ENCODE data around the gene COX4I1.

Gene COX4I1

GRCh38 chr16:85840801-85841200 lies 41.3 kb downstream of the COX4I1 start:
- DNase-seq (ENCODE audit: low read depth), result no peak

GRCh38 chr16:85842435-85842834 lies 42.9 kb downstream of the COX4I1 start:
- DNase-seq (ENCODE audit: low read depth), result no peak

GRCh38 chr16:85842848-85843247 lies 43.4 kb downstream of the COX4I1 start:
- DNase-seq (ENCODE audit: low read depth), result no peak

GRCh38 chr16:85843471-85844168 lies 44.1 kb downstream of the COX4I1 start:
- no peak for DNase-seq (ENCODE audit: low read depth)

DNA sequence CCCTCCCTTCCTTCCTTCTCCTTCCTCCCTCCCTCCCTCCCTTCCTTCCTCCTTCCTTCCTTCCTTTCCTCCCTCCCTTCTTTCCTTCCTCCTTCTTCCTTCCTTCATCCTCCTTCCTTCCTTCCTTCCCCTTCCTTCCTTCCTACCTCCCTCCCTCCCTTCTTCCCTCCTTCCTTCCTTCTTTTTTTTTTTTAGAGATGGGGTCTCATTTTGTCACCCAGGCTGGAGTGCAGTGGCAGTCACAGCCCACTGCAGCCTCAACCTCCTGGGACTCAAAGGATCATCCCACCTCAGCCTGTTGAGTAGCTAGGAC lies 44.6 kb downstream of the COX4I1 start:
- DNase-seq (ENCODE audit: low read depth), result no peak

- no peak for DNase-seq (ENCODE audit: low read depth)
Observed at GRCh38 chr16:85844786-85845185, 45.3 kb downstream of the COX4I1 start.

DNA sequence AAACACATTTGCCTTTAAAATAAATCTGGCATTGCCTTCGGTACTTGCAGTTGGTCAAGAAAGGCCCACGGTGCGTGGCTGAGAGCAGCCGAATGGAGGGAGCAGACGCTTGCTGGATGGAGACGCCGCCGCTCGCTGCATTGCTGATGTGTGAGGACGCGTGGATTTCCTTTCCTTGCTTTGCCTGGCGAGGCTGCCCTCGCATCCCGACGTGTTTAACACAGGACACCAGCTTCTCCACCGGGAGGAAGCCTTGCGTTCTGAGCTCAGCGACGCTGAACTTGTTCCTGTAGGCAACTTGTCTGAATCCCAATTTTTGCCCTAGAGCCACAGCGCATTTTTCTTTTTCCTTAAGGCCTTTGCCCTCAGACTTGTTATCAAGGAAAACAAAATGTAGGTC lies 45.8 kb downstream of the COX4I1 start:
- DNase-seq (ENCODE audit: low read depth), result no peak

DNA sequence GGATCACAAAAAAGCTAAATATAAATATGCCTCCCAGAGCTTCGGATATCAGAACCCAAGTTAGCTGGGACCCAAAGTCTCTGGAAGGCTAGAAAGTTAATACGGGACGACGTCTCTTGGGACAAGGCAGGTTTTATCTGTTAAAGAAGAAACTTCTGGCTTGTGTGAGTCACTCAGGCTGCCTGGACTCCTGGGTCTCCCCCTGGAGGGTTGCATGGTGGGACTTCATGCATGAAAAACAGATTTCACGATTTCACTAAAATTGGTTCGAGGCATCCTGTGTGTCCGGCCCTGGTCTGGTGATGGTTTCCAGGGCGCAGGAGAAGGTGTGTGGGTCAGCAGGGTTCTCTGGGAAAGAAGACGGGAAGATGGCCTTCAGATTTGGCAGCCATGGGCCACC lies 47.0 kb downstream of the COX4I1 start:
- DNase-seq (ENCODE audit: low read depth), result no peak

DNA sequence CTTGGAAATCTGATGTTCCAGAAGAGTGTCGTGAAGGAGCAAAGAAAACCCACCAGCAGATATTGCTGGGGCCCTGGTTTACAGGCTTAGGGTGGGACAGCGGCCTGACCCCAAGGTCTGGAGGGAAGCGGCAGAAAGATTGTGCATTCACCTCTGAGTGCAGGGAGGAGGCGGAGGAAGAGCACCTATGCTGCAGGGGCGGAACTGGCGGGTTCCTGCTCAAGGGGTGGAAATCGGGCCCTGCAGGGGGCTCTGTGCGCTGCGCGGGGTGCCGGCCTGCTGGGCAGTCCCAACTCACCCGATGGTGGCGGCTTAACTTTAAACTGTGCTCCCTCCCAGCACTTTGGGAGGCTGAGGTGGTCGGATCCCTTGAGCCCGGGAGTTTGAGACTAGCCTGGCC lies 47.5 kb downstream of the COX4I1 start:
- DNase-seq (ENCODE audit: low read depth), result no peak

DNA sequence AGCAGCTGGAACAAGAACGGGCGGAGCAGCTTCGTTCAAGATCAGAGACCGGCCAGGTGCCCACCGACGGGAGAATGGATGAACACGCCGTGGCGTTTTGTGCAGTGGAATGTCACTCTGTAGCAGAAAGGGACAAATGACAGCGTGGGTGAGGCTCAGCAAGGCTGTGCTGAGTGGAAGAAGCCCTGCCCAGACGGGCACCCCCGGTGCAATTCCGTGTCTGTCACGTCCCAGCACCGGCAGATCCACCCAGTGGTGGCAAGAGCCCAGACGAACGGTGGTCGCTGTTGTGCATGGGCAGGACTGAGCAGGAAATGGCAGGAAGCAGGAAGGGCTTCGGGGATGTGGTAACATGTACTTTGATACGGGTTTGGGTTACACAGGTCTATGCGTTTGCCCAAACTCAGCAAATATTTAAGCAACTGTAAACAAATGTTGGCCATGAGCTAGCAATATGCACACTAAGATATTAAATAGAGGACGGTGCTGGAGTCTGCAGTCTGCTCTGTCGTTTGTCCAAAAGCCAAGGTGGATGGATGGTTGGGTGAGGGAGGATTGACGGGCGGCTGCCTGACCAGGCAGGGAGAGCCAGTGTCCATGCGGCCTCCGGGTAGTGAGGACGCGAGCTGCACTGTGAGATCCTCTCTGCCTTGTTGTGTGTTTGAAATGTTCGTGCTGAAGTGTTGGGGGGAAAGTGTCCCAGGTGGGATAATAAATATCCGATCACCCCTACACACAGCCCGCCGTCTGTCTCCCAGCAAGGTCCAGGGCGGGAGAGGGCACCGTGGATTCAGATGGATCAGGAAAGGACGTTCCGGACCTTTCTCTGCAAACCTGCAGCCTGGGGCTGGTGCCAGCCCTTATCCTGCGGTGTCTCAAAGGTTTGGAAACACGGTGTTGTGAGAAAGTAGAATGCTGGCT lies 48.4 kb downstream of the COX4I1 start:
- DNase-seq (ENCODE audit: low read depth), result no peak

DNA sequence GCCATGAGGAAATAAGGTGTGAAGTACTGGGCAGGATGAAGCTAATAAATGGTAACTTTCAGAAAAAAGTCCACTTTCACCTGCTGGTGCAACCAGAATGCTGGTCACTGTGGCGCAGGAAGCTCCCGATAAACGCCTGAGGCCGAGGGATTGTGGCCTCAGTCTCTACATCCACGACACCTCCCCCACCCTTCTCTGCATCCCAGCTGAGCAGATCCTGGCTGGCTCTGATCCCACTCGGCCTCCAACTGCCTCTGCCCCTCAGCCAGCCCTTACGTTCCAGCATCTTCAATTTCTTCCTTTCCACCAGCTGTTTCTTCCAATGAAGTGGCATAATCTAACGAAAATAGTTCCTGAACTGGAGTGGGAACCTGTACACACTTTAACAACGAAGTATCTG lies 49.5 kb downstream of the COX4I1 start:
- no peak for DNase-seq (ENCODE audit: low read depth)

GRCh38 chr16:85849388-85849787 lies 49.9 kb downstream of the COX4I1 start:
- no peak for DNase-seq (ENCODE audit: low read depth)

DNA sequence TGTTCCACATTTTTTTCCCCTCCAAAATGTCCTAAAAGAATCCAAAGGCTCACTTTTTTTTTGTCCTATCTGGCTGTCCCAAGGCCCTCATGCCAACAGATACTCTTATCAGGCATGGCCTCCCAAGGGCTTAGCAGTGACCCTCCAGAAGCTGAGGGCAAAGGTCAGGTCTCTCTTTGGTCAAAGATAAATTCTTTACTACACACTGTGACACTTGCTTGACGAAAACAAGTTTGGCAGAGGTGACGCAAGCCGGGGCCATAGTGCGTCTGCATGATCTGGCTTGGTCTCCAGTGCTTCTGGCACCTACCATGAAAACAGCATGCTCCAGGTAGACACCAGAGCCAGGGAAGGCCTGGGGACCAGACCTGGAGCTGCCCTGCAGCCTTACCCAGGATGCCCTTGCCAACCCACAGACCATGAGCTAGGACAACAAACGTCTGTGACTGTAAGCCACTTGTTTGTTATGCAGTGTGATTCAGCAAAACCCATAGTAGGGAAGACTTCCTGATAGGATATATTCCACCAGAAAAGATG lies 50.9 kb downstream of the COX4I1 start:
- DNase-seq (ENCODE audit: low read depth), result no peak

DNA sequence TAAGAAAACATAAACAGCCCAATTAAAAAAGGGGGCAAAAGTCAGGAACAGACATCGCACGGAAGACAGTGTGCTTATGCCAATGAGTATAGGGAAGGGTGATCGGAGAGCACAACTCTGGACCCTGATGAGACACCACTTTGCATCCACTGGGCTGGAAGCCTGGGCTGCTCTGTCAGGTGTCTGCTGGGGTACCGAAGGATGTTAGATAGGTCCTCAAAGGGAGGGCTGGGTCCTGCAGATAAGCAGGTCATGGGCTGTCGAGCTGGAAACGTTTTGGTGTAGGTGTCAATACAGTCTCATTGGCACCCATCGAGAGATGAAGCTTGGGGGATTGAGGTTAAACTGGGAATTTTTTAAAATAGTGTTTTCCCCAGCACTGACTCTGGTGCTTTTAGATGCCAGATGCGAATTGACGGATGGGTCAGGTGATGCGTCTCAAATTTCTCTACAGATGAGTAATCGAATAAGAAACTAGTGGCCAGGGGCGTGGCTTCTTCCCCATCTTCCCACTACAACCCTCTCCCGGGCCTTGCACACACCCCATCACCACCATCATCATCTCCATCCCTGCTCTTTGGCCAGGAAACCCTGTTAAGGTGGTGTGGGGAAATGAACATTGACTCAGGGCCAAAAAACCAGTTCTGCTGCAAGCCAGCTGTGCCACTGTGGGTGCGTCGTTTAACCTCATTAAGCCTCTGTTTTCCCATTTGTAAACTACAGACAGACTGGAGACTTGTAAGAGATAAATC lies 51.7 kb downstream of the COX4I1 start:
- no peak for DNase-seq (ENCODE audit: low read depth)

GRCh38 chr16:85853547-85854545 lies 54.4 kb downstream of the COX4I1 start:
- no peak for DNase-seq (ENCODE audit: low read depth)

- no peak for DNase-seq (ENCODE audit: low read depth)
Observed at GRCh38 chr16:85854935-85855334, 55.4 kb downstream of the COX4I1 start.

GRCh38 chr16:85856079-85856478 lies 56.6 kb downstream of the COX4I1 start:
- DNase-seq (ENCODE audit: low read depth), result no peak

DNA sequence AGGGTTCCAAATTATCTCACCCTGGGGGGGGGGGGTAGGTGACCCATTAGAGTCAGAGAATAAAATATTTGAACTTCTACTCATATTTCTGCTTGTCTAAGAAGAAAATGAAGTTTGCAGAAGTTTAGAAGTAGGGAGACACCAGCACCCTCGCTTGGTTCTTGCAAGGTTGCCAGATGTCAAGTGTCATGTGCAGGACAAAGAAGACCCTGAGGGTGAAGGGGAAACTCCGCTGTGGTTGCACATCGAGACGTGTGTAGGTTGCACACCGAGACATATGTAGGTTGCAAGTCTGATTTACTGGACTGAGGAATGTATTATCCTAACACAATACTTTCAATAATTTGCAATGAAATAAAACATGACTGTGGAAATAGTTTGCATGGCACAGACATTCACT lies 57.1 kb downstream of the COX4I1 start:
- no peak for DNase-seq (ENCODE audit: low read depth)

Measured in activated T-helper 1 cell treated with Interleukin-2 at 50 U/mL for 16 hours (primary cell).